GM21825 (cell line): ENCODE data around the gene BPIFB6.
"Not testable (repeated sequence)": the region's sequence is repeated elsewhere in the genome, so short reads cannot be mapped to it uniquely, and the experiment has no call there.

Experiments used
- ATAC-seq: cut with Tn5 transposase; IDR thresholded peaks from one replicate; pipeline ENCODE4 v1.9.1; 2021; ENCODE audit warnings: mild to moderate bottlenecking, moderate library complexity; ENCODE audit not compliant: unreplicated experiment

BPIFB6 gene

DNA sequence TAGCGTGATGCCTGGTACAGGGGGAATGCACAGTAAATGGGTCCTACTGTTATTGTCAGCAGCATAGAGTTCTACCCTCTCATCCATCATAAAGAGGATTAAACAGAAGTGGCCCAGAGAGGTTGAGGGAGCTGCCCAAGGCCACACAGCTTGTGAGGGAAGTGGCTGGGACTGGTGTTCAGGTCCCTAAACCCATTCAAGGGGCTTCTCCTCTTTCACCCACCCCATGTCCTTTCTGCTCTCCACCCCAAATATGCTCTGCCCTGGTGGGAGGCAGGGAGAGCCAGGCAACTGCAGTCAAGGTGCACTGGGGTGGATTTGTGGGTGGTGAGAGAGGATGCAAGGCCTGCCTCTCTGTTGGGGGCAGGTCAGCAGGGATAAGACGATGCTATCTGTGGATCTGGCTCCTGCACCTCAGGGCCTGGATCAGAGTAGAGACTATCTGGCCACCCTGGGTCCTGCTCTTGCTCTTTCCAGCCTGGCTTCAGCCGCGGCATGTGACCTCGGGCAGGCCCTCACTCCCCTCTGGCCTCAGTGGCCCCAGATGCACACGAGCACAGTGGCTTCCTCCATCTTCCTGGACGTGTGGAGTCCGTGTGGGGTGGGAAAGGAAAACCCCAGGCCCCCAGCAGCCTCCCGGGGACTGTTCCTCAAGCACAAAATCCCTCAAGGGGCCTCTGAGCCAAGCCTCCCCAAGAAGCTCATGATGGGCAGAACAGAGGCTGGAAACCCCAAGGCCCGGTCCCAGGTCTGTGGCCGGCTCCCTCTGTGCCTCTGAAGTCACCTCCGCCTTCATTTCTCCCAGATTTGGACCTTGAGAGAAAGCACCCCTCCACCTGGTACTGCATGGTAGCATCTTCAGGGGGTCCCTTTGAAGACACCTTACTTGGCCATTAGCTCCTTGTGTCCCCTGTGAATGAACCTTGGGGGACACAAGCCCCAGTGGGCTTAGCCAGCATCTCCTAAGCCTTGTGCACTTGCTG, 3.4 kb upstream of the BPIFB6 start:
- ATAC-seq = no peak

DNA sequence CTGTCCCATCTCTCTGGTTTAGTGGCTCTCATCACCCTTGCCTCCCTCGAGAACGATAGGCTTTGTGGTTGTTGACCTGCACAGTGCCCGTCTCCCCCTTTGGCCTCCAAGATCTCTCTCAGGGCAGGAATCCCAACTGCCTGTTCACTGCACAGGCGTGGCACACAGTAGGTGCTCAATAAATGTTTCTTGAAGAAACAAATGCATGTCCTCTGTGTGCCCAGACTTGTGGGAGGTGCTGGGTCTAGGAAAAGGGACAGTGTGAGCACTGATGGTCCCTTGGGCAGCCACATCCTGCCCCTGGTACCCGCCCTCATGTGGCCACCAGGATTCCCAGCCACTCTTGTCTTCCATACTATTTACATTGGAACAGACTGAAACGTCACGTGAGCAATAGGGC, 2.6 kb upstream of the BPIFB6 start:
- ATAC-seq = no peak

DNA sequence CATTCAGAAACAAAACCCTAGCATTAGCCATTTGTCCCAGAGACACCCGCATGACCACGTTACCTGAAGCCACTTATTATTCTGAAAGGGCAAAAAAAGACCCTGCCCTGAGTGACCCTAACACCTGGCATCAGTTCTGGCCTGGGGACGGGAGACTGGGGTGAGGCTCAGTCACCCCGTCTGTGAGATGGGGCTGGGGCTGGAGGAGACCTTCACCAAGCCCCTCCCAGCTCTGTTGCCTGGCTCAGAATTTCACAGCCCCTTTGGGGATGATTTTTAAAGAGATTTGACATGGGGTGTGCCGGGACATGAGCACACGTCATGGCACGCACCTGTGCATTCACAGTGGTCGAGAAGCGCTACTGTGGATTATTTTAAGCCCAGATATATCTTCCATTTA, 1.4 kb upstream of the BPIFB6 start:
- ATAC-seq = no peak

GRCh38 chr20:33030569-33030968, 879 bp upstream of the BPIFB6 start:
- no peak for ATAC-seq

DNA sequence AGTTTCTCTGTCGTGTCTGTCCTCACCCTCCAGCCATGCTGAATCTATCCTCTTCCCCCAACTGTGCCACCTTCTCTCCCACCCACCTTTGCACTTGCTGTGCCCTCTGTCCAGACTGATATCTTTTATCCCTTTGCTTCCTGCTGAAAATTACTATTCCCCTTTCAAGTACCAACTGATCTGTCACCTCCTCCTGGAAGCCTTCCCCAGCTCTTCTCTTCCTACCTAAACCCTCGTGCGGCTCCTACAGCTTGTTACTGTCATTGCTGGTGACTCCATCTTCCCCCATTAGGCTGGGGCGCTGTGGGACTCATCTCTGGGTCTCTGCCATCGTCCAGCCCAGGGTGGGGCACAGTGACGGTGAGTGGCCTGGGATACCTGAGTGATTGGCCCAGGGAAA, 1.1 kb downstream of the BPIFB6 start:
- no peak for ATAC-seq

DNA sequence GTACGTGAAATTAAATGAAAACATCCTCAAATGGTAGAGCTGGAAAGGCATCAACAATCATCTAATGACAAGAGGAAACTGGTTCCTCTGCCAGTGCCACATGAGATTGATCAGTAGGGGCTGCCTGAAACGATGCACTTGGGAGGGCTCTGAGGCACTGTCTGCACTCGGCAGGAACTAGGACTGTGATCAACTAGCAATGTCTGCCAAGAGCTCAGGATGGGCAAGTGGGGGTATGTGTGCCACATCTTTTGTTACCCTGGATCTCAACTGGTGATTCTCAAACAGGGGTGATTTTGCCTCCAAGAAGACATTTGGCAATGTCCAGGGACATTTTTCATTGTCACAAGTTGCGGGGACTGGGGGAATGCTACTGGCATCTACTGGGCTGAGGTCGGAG, 1.9 kb downstream of the BPIFB6 start:
- no peak for ATAC-seq

DNA sequence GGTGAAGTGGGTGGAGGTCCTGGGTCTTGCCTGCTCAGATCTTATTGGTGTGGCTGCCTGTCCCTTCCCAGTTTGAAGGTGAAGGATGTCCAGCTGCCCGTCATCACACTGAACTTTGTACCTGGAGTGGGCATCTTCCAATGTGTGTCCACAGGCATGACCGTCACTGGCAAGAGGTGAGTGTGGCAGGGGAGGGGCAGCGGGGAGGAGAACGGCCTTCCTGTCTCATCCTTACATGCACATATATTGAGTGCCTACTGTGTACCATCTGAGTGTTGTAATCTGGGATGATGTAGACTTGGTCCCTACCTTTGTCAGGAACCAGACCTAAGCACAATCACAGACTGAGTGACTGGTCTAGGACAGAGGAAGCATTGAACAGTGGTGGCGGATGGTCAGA, 2.7 kb downstream of the BPIFB6 start:
- ATAC-seq = no peak

DNA sequence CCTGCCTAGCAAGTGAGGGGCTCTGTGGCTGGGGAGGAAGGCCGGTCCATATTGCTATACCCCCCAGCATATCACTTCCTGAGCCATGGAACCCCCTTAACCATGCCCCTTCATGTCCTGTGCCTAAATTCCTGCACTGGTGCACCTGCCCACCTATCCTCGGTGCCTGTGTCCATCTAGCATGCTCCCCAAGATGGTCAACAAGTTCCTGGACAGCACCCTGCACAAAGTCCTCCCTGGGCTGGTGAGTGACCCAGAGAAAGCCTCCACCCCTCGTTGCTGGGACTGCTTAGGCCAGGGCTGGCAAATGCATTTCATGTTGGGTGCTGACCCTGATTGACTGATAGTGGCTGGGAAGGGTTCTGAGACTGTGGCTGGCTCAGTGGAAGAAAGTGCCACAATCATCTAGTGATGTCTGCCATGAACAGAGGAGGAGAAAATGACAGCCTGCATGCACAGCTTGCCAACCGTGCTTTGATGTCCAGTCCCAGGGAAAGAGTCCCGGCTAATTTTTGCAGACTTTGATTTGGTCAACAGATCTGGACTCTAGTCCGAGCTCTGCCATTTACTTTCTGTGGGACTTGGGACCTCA, 3.5 kb downstream of the BPIFB6 start:
- no peak for ATAC-seq

DNA sequence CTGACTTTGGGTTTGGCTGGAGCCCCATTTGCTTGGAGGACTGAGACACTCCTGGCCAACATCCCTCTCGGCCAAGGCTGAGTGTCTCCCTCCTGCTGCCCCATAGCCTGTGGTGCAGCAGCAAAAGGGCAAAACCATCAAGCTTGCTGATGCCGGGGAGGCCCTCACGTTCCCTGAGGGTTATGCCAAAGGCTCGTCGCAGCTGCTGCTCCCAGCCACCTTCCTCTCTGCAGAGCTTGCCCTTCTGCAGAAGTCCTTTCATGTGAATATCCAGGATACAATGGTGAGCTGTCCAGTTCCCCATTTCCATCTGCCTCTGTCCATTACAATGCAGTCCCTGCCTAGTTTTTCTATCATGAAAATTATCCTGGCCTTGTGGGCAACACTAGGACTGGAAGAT, 6.0 kb downstream of the BPIFB6 start:
- ATAC-seq = no peak

- ATAC-seq = no peak
Measured at GRCh38 chr20:33038243-33038642, 6.8 kb downstream of the BPIFB6 start.

GRCh38 chr20:33042430-33042829, 11.0 kb downstream of the BPIFB6 start:
- no peak for ATAC-seq

GRCh38 chr20:33042983-33043730, 11.7 kb downstream of the BPIFB6 start:
- no peak for ATAC-seq

- no peak for ATAC-seq
Measured at GRCh38 chr20:33043731-33044181, 12.3 kb downstream of the BPIFB6 start.

GRCh38 chr20:33045129-33045721, 13.8 kb downstream of the BPIFB6 start:
- not testable (repeated sequence) for ATAC-seq

GRCh38 chr20:33046412-33046811, 15.0 kb downstream of the BPIFB6 start:
- no peak for ATAC-seq

GRCh38 chr20:33051333-33051732, 19.9 kb downstream of the BPIFB6 start:
- no peak for ATAC-seq

DNA sequence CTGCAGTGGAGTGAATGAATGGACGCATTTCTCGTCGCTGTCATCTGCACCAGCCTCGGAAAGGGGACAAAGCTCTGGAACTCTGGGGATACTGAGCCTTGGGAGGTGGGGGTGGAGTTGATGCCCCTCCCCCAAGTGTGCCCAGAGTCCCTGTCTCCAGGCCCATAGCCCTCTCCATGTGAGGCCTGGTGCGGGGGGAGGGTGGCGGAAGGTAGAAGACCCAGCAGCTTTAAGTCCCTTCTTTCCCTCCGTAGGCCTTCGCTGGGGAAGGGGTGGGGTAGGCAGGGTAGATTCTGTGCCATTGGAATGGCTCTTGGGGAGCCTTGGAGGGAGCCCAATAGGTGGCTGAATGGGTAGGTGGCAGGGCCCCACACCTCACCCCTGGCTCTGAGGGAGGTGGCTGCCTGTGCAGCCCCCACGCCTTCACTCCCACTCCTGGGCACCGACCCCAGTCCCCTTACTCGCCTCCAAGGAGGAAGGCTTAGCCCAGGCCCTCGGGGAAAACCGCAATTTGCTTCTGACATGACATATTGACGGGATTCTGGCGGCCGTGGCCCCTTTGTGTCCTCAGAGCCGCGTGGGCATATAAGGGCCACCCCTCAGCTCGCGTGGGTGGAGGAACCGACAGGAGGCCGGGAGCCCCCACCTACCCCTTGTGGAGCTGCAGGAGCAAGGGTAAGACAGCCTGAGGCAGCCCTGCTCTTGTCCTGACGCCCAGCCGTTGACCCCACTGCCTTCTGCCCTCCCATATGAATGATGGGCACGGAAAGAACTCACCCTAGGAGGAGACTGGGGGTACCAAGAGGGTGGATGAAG, 22.1 kb downstream of the BPIFB6 start, which contains the start of gene BPIFB3:
Gene BPIFB3, plus strand, starts transcription at position 613 of the 816 bp plus-strand sequence. CDS start 1,533 bp downstream, outside the sequence.
- no peak for ATAC-seq

- no peak for ATAC-seq
Measured at GRCh38 chr20:33054381-33054780, 22.9 kb downstream of the BPIFB6 start.

DNA sequence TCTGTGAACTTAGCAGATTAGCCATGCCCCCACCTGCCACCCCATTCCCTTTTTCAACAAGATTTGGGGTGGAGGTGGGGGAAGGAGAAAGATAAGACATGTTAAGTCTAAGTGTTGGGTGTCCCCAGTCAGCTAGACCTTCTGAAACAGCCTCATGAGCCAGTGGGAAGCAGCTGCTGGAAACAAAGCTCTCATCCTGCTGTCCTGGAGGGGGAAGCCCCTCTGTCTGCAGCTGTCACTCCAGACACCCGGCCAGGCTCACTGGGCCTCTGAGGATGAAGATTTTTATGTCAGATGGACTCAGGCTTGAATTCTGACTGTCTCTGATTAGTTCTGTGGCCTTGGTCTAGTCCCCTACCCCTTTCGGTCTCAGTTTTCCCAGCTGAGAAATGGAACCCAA, 23.3 kb downstream of the BPIFB6 start:
- no peak for ATAC-seq

DNA sequence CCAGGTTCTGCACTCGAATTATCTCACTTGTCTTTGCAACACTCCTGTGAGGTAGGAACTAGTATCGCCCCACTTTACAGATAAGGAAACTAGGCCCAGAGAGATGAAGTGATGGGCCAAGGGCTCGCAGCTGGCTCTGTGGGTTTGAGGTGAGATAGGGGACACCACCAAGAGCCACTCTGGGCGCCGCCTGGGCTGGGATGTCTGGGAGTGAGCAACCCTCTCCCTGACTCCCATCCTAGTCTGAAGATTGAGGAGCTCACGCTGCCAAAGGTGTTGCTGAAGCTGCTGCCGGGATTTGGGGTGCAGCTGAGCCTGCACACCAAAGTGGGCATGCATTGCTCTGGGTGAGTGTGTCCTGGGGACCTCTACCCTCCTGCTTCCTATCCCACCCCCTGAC, 27.7 kb downstream of the BPIFB6 start:
- no peak for ATAC-seq
